ENCODE data around the gene NUDT4.
"Not testable (repeated sequence)": the region's sequence is repeated elsewhere in the genome, so short reads cannot be mapped to it uniquely, and the experiment has no call there.

NUDT4 gene

GRCh38 chr12:93432031-93432430, 54.3 kb downstream of the NUDT4 start:
- not testable (repeated sequence) for DNase-seq

GRCh38 chr12:93434256-93434865, 56.6 kb downstream of the NUDT4 start:
- DNase-seq = no peak

- no peak for DNase-seq
These were observed 60.7 kb downstream of the NUDT4 start for GRCh38 chr12:93438266-93439050.

GRCh38 chr12:93440043-93440835, 62.5 kb downstream of the NUDT4 start:
- DNase-seq = peak in 1 of 2 donors; percentile 33

- DNase-seq = peak; percentile 38 to 72
These were observed 63.4 kb downstream of the NUDT4 start for GRCh38 chr12:93441081-93441616.

- DNase-seq = peak; percentile 96
These were observed 64.1 kb downstream of the NUDT4 start, which contains the start of gene UBE2N for GRCh38 chr12:93441617-93442410. TSS of gene UBE2N (minus strand) at chr12:93441947. CDS start at chr12:93441884, 63 bp downstream.

- DNase-seq = no peak
These were observed 65.0 kb downstream of the NUDT4 start for GRCh38 chr12:93442411-93443340.

GRCh38 chr12:93443576-93443975, 65.9 kb downstream of the NUDT4 start:
- DNase-seq = no peak

- no peak for DNase-seq
These were observed 70.0 kb downstream of the NUDT4 start for GRCh38 chr12:93447555-93448290.

GRCh38 chr12:93448796-93449195, 71.1 kb downstream of the NUDT4 start:
- no peak for DNase-seq

GRCh38 chr12:93449277-93449676, 71.6 kb downstream of the NUDT4 start:
- no peak for DNase-seq

GRCh38 chr12:93451423-93452158, 73.9 kb downstream of the NUDT4 start:
- DNase-seq = no peak

GRCh38 chr12:93453633-93454032, 75.9 kb downstream of the NUDT4 start:
- no peak for DNase-seq

GRCh38 chr12:93456077-93456476, 78.4 kb downstream of the NUDT4 start:
- no peak for DNase-seq
